HG03025 (cell line): ENCODE data around the gene PSMD7.
"Not testable (repeated sequence)": the region's sequence is repeated elsewhere in the genome, so short reads cannot be mapped to it uniquely, and the experiment has no call there.

Experiments
- ATAC-seq: cut with Tn5 transposase; IDR thresholded peaks from one replicate; pipeline ENCODE4 v1.9.1; 2021; ENCODE audit warnings: mild to moderate bottlenecking, moderate library complexity; ENCODE audit not compliant: unreplicated experiment, low FRiP score

The PSMD7 gene

DNA sequence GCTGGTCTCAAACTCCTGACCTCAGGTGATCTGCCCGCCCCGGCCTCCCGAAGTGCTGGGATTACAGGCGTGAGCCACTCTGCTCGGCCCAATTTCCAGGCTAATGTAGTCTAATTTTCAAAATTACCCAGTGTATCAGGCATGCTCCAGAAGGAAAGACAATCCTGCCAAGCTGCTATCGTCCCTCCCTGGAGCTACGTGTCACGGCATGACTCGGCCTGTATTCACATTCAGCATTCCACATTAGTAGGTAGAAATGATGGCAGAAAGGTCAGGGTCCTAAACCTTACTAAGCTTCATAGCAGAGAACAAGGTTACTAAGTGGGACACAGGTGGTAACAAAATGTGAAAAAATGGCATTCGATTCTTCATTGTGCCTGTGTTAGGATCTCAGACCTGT lies 42.6 kb downstream of the PSMD7 start:
- not testable (repeated sequence) for ATAC-seq

DNA sequence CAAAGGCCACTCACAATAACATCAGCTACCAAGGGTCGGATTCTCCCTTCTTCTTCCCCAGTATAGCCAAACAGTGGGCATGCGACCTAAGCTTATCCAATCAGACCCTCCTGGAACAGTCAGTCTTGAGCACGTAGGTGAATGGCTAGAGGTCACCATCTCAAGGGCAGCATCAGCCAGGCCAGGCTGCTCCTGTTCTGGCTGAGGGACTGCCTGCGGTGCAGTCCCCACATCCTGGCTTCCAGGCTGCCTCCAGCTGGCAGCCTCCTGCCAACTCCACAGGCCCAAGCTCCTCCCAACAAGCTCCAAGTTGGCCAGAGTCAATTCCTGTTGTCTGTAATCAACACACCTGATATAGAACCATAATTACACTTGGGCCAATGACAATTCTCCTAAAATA lies 56.4 kb downstream of the PSMD7 start:
- not testable (repeated sequence) for ATAC-seq
